HL-60 (cell line): ENCODE results near the gene IMMP2L.

Experiments
- CTCF ChIP-seq: IDR thresholded peaks from one replicate; pipeline ENCODE4 v1.5.1; 2011; ENCODE audit warnings: low read length, control low read depth, inconsistent platforms; ENCODE audit not compliant: insufficient read depth
- POLR2AphosphoS5 ChIP-seq: IDR thresholded peaks from 2 replicates; pipeline ENCODE4 v1.6.1; 2012; ENCODE audit warnings: low read depth

- TF ChIP-seq CTCF (no peak), POLR2AphosphoS5 (no peak)
Observed at GRCh38 chr7:111356941-111357340, 205.4 kb downstream of the IMMP2L start.
